Activated CD4-positive, alpha-beta T cell treated with anti-CD3 and anti-CD28 coated beads, Interleukin-2, amount 10 ng/mL, durations not matched to agents 24 days and 14 days (primary cell): Measurements from ENCODE around the gene ACSBG1. TPM values are rescaled to one million over a fixed set of nuclear protein-coding genes. Genes with fewer than 3 reads are reported as not detected.
A peak's percentile ranks its signal among the peaks of the same experiment; 100 is the strongest.

Experiments
- DNase-seq: peaks from one replicate; pipeline ENCODE4 v3.0.0; 2022
- H3K27ac Mint-ChIP-seq: one replicate; pipeline ENCODE4 v1.8.0; 2022; ENCODE audit warnings: mild to moderate bottlenecking, mixed read lengths
- H3K27me3 Mint-ChIP-seq: one replicate; pipeline ENCODE4 v1.8.0; 2022; ENCODE audit warnings: mixed read lengths
- H3K36me3 Mint-ChIP-seq: one replicate; pipeline ENCODE4 v1.8.0; 2022; ENCODE audit warnings: low read depth, mild to moderate bottlenecking, mixed read lengths
- H3K4me1 Mint-ChIP-seq: one replicate; pipeline ENCODE4 v1.8.0; 2021; ENCODE audit warnings: mixed read lengths
- H3K4me3 Mint-ChIP-seq: one replicate; pipeline ENCODE4 v1.8.0; 2022; ENCODE audit warnings: mild to moderate bottlenecking, moderate library complexity, mixed read lengths
- H3K9me3 Mint-ChIP-seq: one replicate; pipeline ENCODE4 v1.8.0; 2021; ENCODE audit warnings: mixed read lengths
- intact Hi-C: fragments of 100-400 bp; cut with micrococcal nuclease; formaldehyde crosslinking; loops from one replicate; pipeline ENCODE4 v1.15.1; 2023
- total RNA-seq: library from RNA; stranded (reverse); gene quantifications from 2 replicates; pipeline ENCODE4 v1.2.3, GENCODE V29; 2022

ACSBG1 gene
- total RNA-seq, 1 donor from 2014 or later = not detected

GRCh38 chr15:78194568-78194925 is 39.8 kb downstream of the ACSBG1 start:
- intact Hi-C loops = no loop called here
- peaks cover 17% of the 10 kb centered on the region for H3K27me3 Mint-ChIP-seq

GRCh38 chr15:78193731-78194567 is 40.4 kb downstream of the ACSBG1 start:
- Mint-ChIP-seq H3K9me3 (no peaks in the 10 kb centered on the region), H3K27me3 (peaks cover 17% of the 10 kb centered on the region), H3K36me3 (no peaks in the 10 kb centered on the region), H3K4me1 (peaks cover 3% of the 10 kb centered on the region), H3K27ac (no peak overlapping the region), H3K4me3 (no peak overlapping the region)
- no peak for DNase-seq
- intact Hi-C loops = no loop called here

More at GRCh38 chr15:78194568-78194925, 39.8 kb downstream of the ACSBG1 start:
- no peak for DNase-seq
- peaks cover 3% of the 10 kb centered on the region for H3K4me1 Mint-ChIP-seq
- H3K4me3 Mint-ChIP-seq = no peak overlapping the region
- H3K9me3 Mint-ChIP-seq = no peaks in the 10 kb centered on the region
- no peak overlapping the region for H3K27ac Mint-ChIP-seq
- no peaks in the 10 kb centered on the region for H3K36me3 Mint-ChIP-seq

- Mint-ChIP-seq H3K4me1 (peaks cover 3% of the 10 kb centered on the region), H3K36me3 (no peaks in the 10 kb centered on the region), H3K4me3 (no peak overlapping the region), H3K9me3 (no peaks in the 10 kb centered on the region), H3K27me3 (peaks cover 17% of the 10 kb centered on the region), H3K27ac (no peak overlapping the region)
- no peak for DNase-seq
- intact Hi-C loops = no loop called here
Measured at GRCh38 chr15:78192826-78193594, 41.4 kb downstream of the ACSBG1 start.

GRCh38 chr15:78182821-78183220 is 51.5 kb downstream of the ACSBG1 start:
- intact Hi-C loops = no loop called here
- no peak for DNase-seq
- Mint-ChIP-seq H3K27me3 (peaks cover 15% of the 10 kb centered on the region), H3K4me3 (no peak overlapping the region), H3K27ac (no peak overlapping the region), H3K9me3 (no peaks in the 10 kb centered on the region), H3K4me1 (no peaks in the 10 kb centered on the region), H3K36me3 (no peaks in the 10 kb centered on the region)

GRCh38 chr15:78182336-78182700 is 52.0 kb downstream of the ACSBG1 start:
- Mint-ChIP-seq H3K9me3 (no peaks in the 10 kb centered on the region), H3K36me3 (no peaks in the 10 kb centered on the region), H3K27ac (no peak overlapping the region), H3K4me1 (no peaks in the 10 kb centered on the region), H3K27me3 (peaks cover 15% of the 10 kb centered on the region), H3K4me3 (no peak overlapping the region)
- intact Hi-C loops = no loop called here
- no peak for DNase-seq

GRCh38 chr15:78179906-78180305 is 54.5 kb downstream of the ACSBG1 start:
- intact Hi-C loops = no loop called here
- Mint-ChIP-seq H3K27me3 (peaks cover 4% of the 10 kb centered on the region), H3K9me3 (no peaks in the 10 kb centered on the region), H3K4me1 (peaks cover 2% of the 10 kb centered on the region), H3K36me3 (no peaks in the 10 kb centered on the region), H3K27ac (no peak overlapping the region), H3K4me3 (no peak overlapping the region)
- DNase-seq = no peak

GRCh38 chr15:78179286-78179840 is 55.0 kb downstream of the ACSBG1 start:
- intact Hi-C loops = no loop called here
- Mint-ChIP-seq H3K27ac (no peak overlapping the region), H3K4me3 (no peak overlapping the region), H3K27me3 (no peaks in the 10 kb centered on the region), H3K36me3 (peaks cover 3% of the 10 kb centered on the region), H3K9me3 (no peaks in the 10 kb centered on the region), H3K4me1 (peaks cover 5% of the 10 kb centered on the region)
- no peak for DNase-seq

DNA sequence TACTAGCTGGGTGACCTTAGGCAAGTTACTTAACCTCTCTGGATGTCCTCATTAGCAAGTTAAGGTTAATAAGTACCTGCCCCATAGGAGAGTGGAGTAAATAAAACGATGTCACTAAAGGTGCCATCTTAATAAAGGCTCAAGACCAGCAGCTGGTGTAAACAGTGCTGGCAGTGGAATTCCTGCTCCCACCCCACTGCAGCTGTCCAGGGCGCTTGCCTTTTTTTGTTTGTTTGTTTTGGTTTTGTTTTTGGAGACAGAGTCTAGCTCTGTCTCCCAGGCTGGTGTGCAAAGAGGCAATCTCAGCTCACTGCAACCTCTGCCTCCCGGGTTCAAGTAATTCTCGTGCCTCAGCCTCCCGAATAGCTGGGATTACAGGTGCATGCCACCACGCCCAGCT is 56.3 kb downstream of the ACSBG1 start:
- Mint-ChIP-seq H3K9me3 (no peaks in the 10 kb centered on the region), H3K27ac (no peak overlapping the region), H3K27me3 (no peaks in the 10 kb centered on the region), H3K4me3 (no peak overlapping the region), H3K4me1 (peaks cover 16% of the 10 kb centered on the region), H3K36me3 (peaks cover 8% of the 10 kb centered on the region)
- intact Hi-C loops = no loop called here
- DNase-seq = no peak

DNA sequence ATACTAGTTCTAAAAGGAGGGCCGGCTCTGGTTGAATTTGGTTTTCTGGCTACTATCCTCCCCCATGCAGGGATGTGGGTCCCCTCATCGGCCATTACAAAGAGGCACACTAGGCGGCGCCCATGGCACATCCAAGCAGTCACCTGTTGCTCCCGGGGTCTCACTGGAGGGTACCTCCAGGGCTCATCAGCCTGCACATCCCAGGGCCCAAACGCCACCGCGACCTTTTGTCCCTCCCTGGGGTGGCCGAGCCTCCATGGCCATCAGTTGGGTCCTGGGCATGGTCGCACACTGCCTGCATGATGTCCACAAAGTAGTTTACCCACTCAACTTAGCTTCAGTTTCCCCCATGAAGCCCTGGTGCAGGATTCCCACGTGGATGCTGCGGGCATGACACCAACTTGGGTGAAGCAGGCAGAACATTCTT is 56.9 kb downstream of the ACSBG1 start:
- Mint-ChIP-seq H3K27ac (no peak overlapping the region), H3K27me3 (no peaks in the 10 kb centered on the region), H3K4me1 (peaks cover 20% of the 10 kb centered on the region), H3K36me3 (peaks cover 12% of the 10 kb centered on the region), H3K9me3 (no peaks in the 10 kb centered on the region), H3K4me3 (no peak overlapping the region)
- intact Hi-C loops = no loop called here
- DNase-seq = peak; percentile 79

GRCh38 chr15:78175330-78175729 is 59.0 kb downstream of the ACSBG1 start:
- intact Hi-C loops = no loop called here
- no peak for DNase-seq
- peaks cover 28% of the 10 kb centered on the region for H3K4me1 Mint-ChIP-seq
- no peak overlapping the region for H3K27ac Mint-ChIP-seq
- H3K27me3 Mint-ChIP-seq = no peaks in the 10 kb centered on the region
- no peak overlapping the region for H3K4me3 Mint-ChIP-seq
- H3K9me3 Mint-ChIP-seq = no peaks in the 10 kb centered on the region
- peaks cover 33% of the 10 kb centered on the region for H3K36me3 Mint-ChIP-seq

- no peak for DNase-seq
- intact Hi-C loops = loop anchor here (5.0 kb wide), 1 partner anchor 42 kb away; the partner anchor contains the start of gene CIB2
- Mint-ChIP-seq H3K4me1 (peaks cover 33% of the 10 kb centered on the region), H3K36me3 (peaks cover 41% of the 10 kb centered on the region), H3K27ac (no peak overlapping the region), H3K4me3 (peak overlapping the region; percentile 1), H3K27me3 (no peaks in the 10 kb centered on the region), H3K9me3 (no peaks in the 10 kb centered on the region)
Measured at GRCh38 chr15:78174401-78174800, 60.0 kb downstream of the ACSBG1 start.

GRCh38 chr15:78171864-78172472 is 62.4 kb downstream of the ACSBG1 start:
- DNase-seq = no peak
- Mint-ChIP-seq H3K9me3 (no peaks in the 10 kb centered on the region), H3K27ac (no peak overlapping the region), H3K36me3 (peaks cover 60% of the 10 kb centered on the region), H3K4me1 (peaks cover 50% of the 10 kb centered on the region), H3K4me3 (no peak overlapping the region), H3K27me3 (no peaks in the 10 kb centered on the region)
- intact Hi-C loops = loop anchor here (5.0 kb wide), 1 partner anchor 40 kb away; the partner anchor contains the start of gene CIB2

- H3K4me1 Mint-ChIP-seq = peaks cover 57% of the 10 kb centered on the region
- peak; percentile 55 for DNase-seq
- intact Hi-C loops = loop anchor here (5.0 kb wide), 1 partner anchor 39 kb away; the partner anchor contains the start of gene CIB2
- no peak overlapping the region for H3K4me3 Mint-ChIP-seq
- H3K27ac Mint-ChIP-seq = no peak overlapping the region
- no peaks in the 10 kb centered on the region for H3K9me3 Mint-ChIP-seq
- H3K36me3 Mint-ChIP-seq = peaks cover 68% of the 10 kb centered on the region
- no peaks in the 10 kb centered on the region for H3K27me3 Mint-ChIP-seq
Measured at GRCh38 chr15:78170848-78171773, 63.3 kb downstream of the ACSBG1 start.
